Activated CD4-positive, alpha-beta T cell treated with anti-CD3 and anti-CD28 coated beads, Interleukin-2, amount 10 ng/mL, durations not matched to agents 24 days and 14 days (primary cell): ENCODE data around the gene ZBP1. TPM values are rescaled to one million over a fixed set of nuclear protein-coding genes. Genes with fewer than 3 reads are reported as not detected.

Experiments
- DNase-seq: peaks from one replicate; pipeline ENCODE4 v3.0.0; 2022
- H3K27ac Mint-ChIP-seq: one replicate; pipeline ENCODE4 v1.8.0; 2022; ENCODE audit warnings: mild to moderate bottlenecking, mixed read lengths
- H3K27me3 Mint-ChIP-seq: one replicate; pipeline ENCODE4 v1.8.0; 2022; ENCODE audit warnings: mixed read lengths
- H3K36me3 Mint-ChIP-seq: one replicate; pipeline ENCODE4 v1.8.0; 2022; ENCODE audit warnings: low read depth, mild to moderate bottlenecking, mixed read lengths
- H3K4me1 Mint-ChIP-seq: one replicate; pipeline ENCODE4 v1.8.0; 2021; ENCODE audit warnings: mixed read lengths
- H3K4me3 Mint-ChIP-seq: one replicate; pipeline ENCODE4 v1.8.0; 2022; ENCODE audit warnings: mild to moderate bottlenecking, moderate library complexity, mixed read lengths
- H3K9me3 Mint-ChIP-seq: one replicate; pipeline ENCODE4 v1.8.0; 2021; ENCODE audit warnings: mixed read lengths
- intact Hi-C: fragments of 100-400 bp; cut with micrococcal nuclease; formaldehyde crosslinking; loops from one replicate; pipeline ENCODE4 v1.15.1; 2023
- total RNA-seq: library from RNA; stranded (reverse); gene quantifications from 2 replicates; pipeline ENCODE4 v1.2.3, GENCODE V29; 2022

ZBP1 gene
- total RNA-seq, 1 donor from 2014 or later = 0.51 TPM

DNA sequence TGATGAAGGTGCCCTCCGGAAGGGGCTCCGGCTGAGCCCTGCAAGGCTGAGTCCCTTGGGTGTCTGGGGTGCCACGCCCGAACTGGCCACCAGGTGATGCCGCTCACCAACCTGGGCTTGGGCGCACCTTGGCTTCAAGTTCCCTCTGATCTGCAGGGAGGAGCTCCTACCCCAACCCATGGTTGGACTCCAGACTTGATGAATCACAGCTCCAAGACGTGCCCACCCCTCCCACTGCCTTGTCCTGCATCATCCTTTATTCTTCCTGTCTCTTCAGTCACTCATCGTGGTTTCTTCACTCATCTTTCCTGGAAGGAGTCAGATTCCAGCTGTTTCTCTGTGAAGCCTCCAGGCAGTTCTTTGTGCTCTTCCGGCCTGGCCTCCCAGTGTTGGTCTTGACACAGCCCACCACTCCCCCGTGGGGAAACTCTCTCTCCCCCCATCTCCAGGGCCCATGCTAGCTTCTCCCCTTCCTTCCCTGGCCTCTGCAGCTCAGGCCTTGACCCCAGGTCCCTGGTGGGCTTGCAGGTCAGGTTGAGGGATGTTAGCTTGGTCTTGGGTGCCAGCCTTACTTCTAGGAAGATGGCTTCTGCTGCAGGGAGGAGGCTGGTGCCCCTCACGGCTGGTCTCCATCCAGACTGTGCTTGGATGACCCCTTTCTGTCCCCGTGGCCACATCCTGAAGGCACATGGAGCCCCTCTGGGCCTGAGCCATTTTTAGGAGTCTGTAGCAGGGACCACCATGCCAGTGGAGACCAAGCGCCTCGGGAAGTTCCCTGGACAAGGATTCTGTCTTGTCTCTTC lies 2.6 kb upstream of the ZBP1 start:
- DNase-seq = peak; percentile 91
- intact Hi-C loops = no loop called here
- peak overlapping the region; percentile 48 for H3K27ac Mint-ChIP-seq
- H3K4me1 Mint-ChIP-seq = peaks cover 55% of the 10 kb centered on the region
- peaks cover 7% of the 10 kb centered on the region for H3K27me3 Mint-ChIP-seq
- peaks cover 19% of the 10 kb centered on the region for H3K9me3 Mint-ChIP-seq
- H3K4me3 Mint-ChIP-seq = peak overlapping the region; percentile 57
- peaks cover 8% of the 10 kb centered on the region for H3K36me3 Mint-ChIP-seq

- peaks cover 11% of the 10 kb centered on the region for H3K27me3 Mint-ChIP-seq
- peak overlapping the region; percentile 7 for H3K4me3 Mint-ChIP-seq
- H3K9me3 Mint-ChIP-seq = peaks cover 19% of the 10 kb centered on the region
- H3K27ac Mint-ChIP-seq = no peak overlapping the region
- DNase-seq = no peak
- H3K36me3 Mint-ChIP-seq = peaks cover 9% of the 10 kb centered on the region
- peaks cover 55% of the 10 kb centered on the region for H3K4me1 Mint-ChIP-seq
- intact Hi-C loops = no loop called here
Observed at GRCh38 chr20:57622201-57622570, 2.0 kb upstream of the ZBP1 start.

DNA sequence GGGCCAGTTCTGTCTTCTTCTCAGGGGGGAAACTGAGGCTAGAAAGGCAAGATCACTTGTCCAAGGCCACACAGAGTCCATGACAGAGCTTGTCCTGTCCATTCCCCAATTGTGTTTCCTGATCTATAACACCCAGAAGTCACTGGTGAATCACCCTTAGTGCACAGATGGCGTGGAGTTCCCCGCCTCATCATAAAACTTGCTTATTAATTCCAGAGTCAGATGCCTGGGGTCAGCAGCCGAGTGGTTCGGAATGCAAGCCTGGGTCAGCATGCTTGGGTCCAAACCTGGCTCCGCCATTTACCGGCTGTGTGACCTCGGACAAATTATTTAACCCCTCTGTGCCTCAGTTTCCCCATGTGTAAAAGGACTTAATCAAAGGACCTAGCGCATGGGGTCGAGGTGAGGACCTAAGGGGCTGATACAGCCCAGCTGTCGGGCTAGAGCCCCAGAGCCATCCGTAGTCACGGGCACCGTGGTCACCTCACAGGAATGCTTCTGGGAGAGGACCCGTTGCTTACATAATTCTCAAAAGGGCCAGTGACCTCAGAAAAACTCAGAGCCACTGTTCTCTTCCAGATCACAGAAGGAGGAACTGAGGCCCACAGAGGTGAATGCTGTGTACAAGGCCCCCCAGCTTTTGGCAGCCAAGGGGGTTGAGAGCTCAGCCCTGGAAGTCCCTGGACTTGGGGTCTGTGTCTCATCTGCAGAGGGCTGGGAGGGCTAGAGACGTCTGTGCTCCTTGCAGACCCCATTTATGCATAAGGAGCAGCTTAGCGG lies 1.4 kb upstream of the ZBP1 start:
- Mint-ChIP-seq H3K36me3 (peaks cover 14% of the 10 kb centered on the region), H3K9me3 (peaks cover 19% of the 10 kb centered on the region), H3K4me1 (peaks cover 59% of the 10 kb centered on the region), H3K4me3 (peak overlapping the region; percentile 78), H3K27me3 (peaks cover 16% of the 10 kb centered on the region), H3K27ac (peak overlapping the region; percentile 84)
- intact Hi-C loops = loop anchor here (2.0 kb wide), 1 partner anchor 25 kb away; no protein-coding TSS in a partner anchor
- no peak for DNase-seq

DNA sequence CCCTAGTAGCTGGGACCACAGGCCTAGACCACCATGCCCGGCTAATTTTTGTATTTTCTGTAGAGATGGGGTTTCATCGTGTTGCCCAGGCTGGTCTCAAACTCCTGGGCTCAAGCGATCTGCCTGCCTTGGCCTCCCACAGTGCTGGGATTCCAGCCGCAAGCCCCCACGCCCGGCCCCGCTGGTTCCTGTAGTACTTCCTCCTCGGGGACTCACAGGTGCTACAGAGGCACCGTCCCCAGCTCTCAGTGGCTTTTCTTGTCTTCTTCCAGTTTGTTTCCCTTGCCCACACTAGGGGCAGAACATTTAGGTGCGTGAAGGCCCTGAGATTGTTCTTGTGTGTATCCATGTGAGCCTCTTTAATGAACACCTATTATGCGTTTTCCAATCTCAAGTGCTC lies 773 bp upstream of the ZBP1 start:
- Mint-ChIP-seq H3K27me3 (peaks cover 17% of the 10 kb centered on the region), H3K4me1 (peaks cover 56% of the 10 kb centered on the region), H3K27ac (peak overlapping the region; percentile 84), H3K4me3 (peak overlapping the region; percentile 78), H3K36me3 (peaks cover 14% of the 10 kb centered on the region), H3K9me3 (peaks cover 19% of the 10 kb centered on the region)
- peak; percentile 65 for DNase-seq
- intact Hi-C loops = loop anchor here (2.0 kb wide), 1 partner anchor 24 kb away; no protein-coding TSS in a partner anchor

DNA sequence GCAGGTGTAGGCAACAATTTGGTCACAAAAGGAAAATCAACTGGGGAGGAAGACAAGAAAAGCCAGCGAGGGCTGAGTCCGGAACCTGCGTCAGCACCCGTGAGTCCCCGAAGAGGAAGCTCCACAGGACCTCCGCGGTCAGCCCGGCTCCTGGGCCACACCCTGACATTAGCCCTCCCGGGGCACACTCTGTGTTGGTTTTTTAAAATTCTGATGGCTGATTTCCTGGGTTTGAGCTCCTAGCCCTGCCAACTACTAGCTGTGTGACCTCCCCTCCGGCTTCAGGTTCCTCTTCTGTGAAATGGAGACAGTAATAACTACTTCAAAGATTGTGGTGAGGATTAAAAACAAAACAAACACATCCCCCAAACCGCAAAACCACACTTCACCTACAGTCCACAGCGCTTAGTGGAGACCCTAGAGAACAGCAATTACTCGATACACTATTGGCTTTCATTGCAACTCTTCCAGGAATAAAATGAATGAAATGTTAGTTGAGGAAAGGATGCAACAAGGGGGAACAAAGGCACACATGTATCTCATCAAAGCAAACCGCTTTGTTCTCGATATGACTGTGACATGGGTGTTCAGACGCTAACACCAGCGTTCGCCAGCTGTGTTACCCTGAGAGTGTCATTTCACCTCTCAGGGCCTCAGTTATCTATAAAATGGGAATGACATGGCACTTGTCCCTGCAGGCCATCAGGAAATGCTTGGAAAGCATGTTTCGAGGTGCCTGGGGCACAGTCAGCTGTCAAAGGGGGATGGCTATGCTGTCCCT lies 985 bp downstream of the ZBP1 start:
- DNase-seq = peak; percentile 92

DNA sequence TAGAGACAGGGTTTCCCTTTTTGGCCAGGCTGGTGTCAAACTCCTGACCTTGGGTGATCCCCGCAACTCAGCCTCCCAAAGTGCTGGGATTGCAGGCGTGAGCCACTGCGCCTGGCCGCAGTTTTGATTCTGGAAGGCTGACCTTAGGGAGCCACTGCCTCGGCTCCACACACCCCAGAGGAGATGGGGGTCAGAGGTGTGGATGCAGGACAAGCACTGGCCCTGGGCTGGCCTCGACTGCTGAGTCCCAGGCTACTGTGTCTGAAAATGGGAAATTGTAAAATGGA lies 1.5 kb downstream of the ZBP1 start:
- H3K36me3 Mint-ChIP-seq = peaks cover 17% of the 10 kb centered on the region
- peaks cover 14% of the 10 kb centered on the region for H3K27me3 Mint-ChIP-seq
- H3K4me1 Mint-ChIP-seq = peaks cover 54% of the 10 kb centered on the region
- peak overlapping the region; percentile 87 for H3K27ac Mint-ChIP-seq
- intact Hi-C loops = loop anchor here (1.0 to 5.0 kb wide), 6 partner anchors 10 to 268 kb away; partner anchors contain the start of genes PMEPA1, RAE1 and RBM38
- DNase-seq = no peak
- peak overlapping the region; percentile 78 for H3K4me3 Mint-ChIP-seq
- peaks cover 1% of the 10 kb centered on the region for H3K9me3 Mint-ChIP-seq

More for the DNA sequence above, 985 bp downstream of the ZBP1 start:
- Mint-ChIP-seq H3K4me1 (peaks cover 54% of the 10 kb centered on the region), H3K27ac (peak overlapping the region; percentile 87), H3K36me3 (peaks cover 17% of the 10 kb centered on the region), H3K9me3 (peaks cover 4% of the 10 kb centered on the region), H3K27me3 (peaks cover 16% of the 10 kb centered on the region), H3K4me3 (peak overlapping the region; percentile 78)
- intact Hi-C loops = loop anchor here (1.0 to 5.0 kb wide), 6 partner anchors 9 to 268 kb away; partner anchors contain the start of genes PMEPA1, RAE1 and RBM38

- H3K9me3 Mint-ChIP-seq = no peaks in the 10 kb centered on the region
- H3K36me3 Mint-ChIP-seq = peaks cover 19% of the 10 kb centered on the region
- H3K4me1 Mint-ChIP-seq = peaks cover 54% of the 10 kb centered on the region
- peak overlapping the region; percentile 87 for H3K27ac Mint-ChIP-seq
- peaks cover 14% of the 10 kb centered on the region for H3K27me3 Mint-ChIP-seq
- DNase-seq = peak; percentile 73
- peak overlapping the region; percentile 78 for H3K4me3 Mint-ChIP-seq
- intact Hi-C loops = loop anchor here (2.0 to 5.0 kb wide), 5 partner anchors 17 to 267 kb away; partner anchors contain the start of genes PMEPA1, RAE1 and RBM38
Observed at GRCh38 chr20:57618091-57618763, 2.0 kb downstream of the ZBP1 start.

- no peak overlapping the region for H3K4me3 Mint-ChIP-seq
- intact Hi-C loops = loop anchor here (5.0 kb wide), 1 partner anchor 95 kb away; the partner anchor contains the start of gene PMEPA1
- H3K27me3 Mint-ChIP-seq = peaks cover 16% of the 10 kb centered on the region
- H3K4me1 Mint-ChIP-seq = peaks cover 47% of the 10 kb centered on the region
- peaks cover 21% of the 10 kb centered on the region for H3K36me3 Mint-ChIP-seq
- H3K9me3 Mint-ChIP-seq = no peaks in the 10 kb centered on the region
- no peak for DNase-seq
- peak overlapping the region; percentile 22 for H3K27ac Mint-ChIP-seq
Observed at GRCh38 chr20:57617079-57617795, 3.0 kb downstream of the ZBP1 start.

GRCh38 chr20:57616143-57616951 lies 3.9 kb downstream of the ZBP1 start:
- H3K27ac Mint-ChIP-seq = no peak overlapping the region

GRCh38 chr20:57615445-57615811 lies 4.8 kb downstream of the ZBP1 start:
- DNase-seq = no peak
- Mint-ChIP-seq H3K4me3 (no peak overlapping the region), H3K36me3 (peaks cover 27% of the 10 kb centered on the region), H3K27me3 (peaks cover 16% of the 10 kb centered on the region), H3K27ac (no peak overlapping the region), H3K9me3 (no peaks in the 10 kb centered on the region), H3K4me1 (peaks cover 36% of the 10 kb centered on the region)
- intact Hi-C loops = loop anchor here (5.0 kb wide), 1 partner anchor 97 kb away; the partner anchor contains the start of gene PMEPA1

More at GRCh38 chr20:57616143-57616951, 3.9 kb downstream of the ZBP1 start:
- peaks cover 16% of the 10 kb centered on the region for H3K27me3 Mint-ChIP-seq
- intact Hi-C loops = loop anchor here (5.0 kb wide), 1 partner anchor 96 kb away; the partner anchor contains the start of gene PMEPA1
- H3K4me3 Mint-ChIP-seq = no peak overlapping the region
- peaks cover 45% of the 10 kb centered on the region for H3K4me1 Mint-ChIP-seq
- no peaks in the 10 kb centered on the region for H3K9me3 Mint-ChIP-seq
- no peak for DNase-seq
- H3K36me3 Mint-ChIP-seq = peaks cover 21% of the 10 kb centered on the region

DNA sequence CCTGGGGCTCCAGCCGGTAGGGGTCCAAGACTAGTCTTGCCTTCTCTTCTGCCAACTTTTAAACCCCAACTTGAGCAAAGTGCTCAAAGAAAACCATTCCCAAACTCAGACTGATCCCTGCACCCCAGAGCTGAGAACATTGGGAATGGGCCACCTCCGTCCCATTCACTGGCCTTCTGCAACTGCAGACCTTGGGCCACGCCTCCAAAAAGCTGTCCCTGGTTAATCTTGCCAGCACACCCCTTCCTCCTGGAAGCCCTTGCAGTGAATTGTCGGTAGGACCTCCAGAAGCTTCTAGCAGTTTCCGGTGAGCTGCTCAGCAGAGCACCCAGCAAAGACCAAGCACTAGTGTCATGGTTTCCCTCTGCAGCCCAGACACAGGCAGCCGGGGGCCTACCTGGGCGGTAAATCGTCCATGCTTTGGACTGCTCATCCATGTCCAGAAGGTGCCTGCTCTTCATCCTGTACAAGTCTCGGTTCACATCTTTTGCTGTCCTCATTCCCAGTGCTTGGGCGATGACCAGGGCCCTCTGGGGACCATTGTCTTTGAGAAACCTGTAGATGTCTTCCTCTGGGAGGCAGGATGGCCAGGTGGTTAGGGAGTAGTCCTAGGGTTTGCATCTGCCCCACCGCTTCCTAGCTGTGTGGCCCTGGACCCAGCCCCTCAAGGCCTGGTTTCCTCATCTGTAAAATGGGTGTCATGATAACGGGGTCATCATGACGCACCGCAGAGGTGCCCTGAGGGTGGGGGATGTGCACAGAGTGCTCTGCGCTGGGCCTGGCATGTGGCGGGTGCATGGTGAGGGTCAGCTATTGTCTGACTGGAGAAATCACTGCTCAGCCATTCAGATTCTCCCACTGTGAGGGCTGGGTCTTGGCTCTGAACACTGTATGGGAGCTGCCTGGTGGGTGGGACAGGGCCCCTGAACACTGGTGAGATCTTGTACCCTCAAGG lies 5.5 kb downstream of the ZBP1 start:
- Mint-ChIP-seq H3K4me1 (peaks cover 30% of the 10 kb centered on the region), H3K4me3 (no peak overlapping the region), H3K36me3 (peaks cover 29% of the 10 kb centered on the region), H3K27me3 (peaks cover 17% of the 10 kb centered on the region), H3K9me3 (no peaks in the 10 kb centered on the region), H3K27ac (no peak overlapping the region)
- DNase-seq = no peak
- intact Hi-C loops = loop anchor here (5.0 kb wide), 1 partner anchor 98 kb away; the partner anchor contains the start of gene PMEPA1
